ENCODE data around the gene PSMB11. TPM values are rescaled to one million over a fixed set of nuclear protein-coding genes. Genes with fewer than 3 reads are reported as not detected.

Gene PSMB11
- total and polyA plus RNA-seq, 10 donors: 0.03 TPM; not detected in 9

GRCh38 chr14:23054000-23054811, 12.2 kb downstream of the PSMB11 start:
- Histone ChIP-seq H3K4me1 (peaks cover 13 to 30% (median 22%) of the 10 kb centered on the region in 6 donors), H3K27ac (no peak overlapping the region), H3K36me3 (peaks cover 0 to 11% (median 9%) of the 10 kb centered on the region in 6 donors), H3K4me3 (no peak overlapping the region), H3K27me3 (replicated peaks in 1 of 7) (peaks cover 0 to 8% (median 0%) of the 10 kb centered on the region in 7 donors), H3K9me3 (no peaks in the 10 kb centered on the region)
- intact Hi-C loops (cut with DNase I; ENCODE audit: low total_unique reads): no loop called here
- TF ChIP-seq POLR2A (IDR thresholded peaks at IDR 0.05) (no peak), CTCF (IDR thresholded peaks at IDR 0.05 in 8 of 11, conservative IDR thresholded peaks at IDR 0.05 in 3 of 11) (peak in 3 of 11 experiments; percentile 15 to 27 (median 22)), POLR2AphosphoS5 (IDR thresholded peaks at IDR 0.05) (no peak)
- 49 to 87% (median 75%) methylated on average over 5 to 17 of the region's 17 CpGs for WGBS, 5 donors
- no peak for DNase-seq

DNA sequence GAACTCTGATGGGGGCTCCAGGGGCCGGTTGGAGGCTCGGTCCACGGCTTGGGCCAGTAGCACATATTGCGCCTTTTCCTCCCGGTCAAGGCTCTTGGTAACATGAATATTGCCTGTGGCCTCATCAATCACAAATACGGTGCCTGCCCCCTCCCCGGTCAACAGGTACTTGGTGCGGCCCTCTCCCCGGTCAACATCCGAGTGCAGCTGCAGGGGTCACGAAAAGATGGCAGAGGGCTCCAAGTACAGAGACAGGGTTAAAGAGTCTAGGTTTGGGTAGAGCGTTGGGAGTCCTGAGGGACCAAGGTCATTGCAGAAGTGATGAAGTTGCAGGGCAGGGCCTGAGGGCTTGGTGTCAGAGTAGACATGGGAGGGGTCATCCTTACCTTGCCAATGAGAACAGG, 13.1 kb downstream of the PSMB11 start:
- Histone ChIP-seq H3K36me3 (peaks cover 0 to 21% (median 18%) of the 10 kb centered on the region in 6 donors), H3K27me3 (replicated peaks in 1 of 7) (peaks cover 0 to 8% (median 0%) of the 10 kb centered on the region in 7 donors), H3K9me3 (no peaks in the 10 kb centered on the region), H3K4me1 (peaks cover 13 to 30% (median 22%) of the 10 kb centered on the region in 6 donors), H3K27ac (no peak overlapping the region), H3K4me3 (no peak overlapping the region)
- intact Hi-C loops (cut with DNase I; ENCODE audit: low total_unique reads): no loop called here
- TF ChIP-seq CTCF (IDR thresholded peaks at IDR 0.05 in 8 of 11, conservative IDR thresholded peaks at IDR 0.05 in 3 of 11) (peak in 1 of 11 experiments; percentile 2), POLR2A (IDR thresholded peaks at IDR 0.05) (no peak)
- WGBS, 5 donors: 94 to 97% (median 96%) methylated on average over 12 of the region's 12 CpGs
- DNase-seq: no peak

DNA sequence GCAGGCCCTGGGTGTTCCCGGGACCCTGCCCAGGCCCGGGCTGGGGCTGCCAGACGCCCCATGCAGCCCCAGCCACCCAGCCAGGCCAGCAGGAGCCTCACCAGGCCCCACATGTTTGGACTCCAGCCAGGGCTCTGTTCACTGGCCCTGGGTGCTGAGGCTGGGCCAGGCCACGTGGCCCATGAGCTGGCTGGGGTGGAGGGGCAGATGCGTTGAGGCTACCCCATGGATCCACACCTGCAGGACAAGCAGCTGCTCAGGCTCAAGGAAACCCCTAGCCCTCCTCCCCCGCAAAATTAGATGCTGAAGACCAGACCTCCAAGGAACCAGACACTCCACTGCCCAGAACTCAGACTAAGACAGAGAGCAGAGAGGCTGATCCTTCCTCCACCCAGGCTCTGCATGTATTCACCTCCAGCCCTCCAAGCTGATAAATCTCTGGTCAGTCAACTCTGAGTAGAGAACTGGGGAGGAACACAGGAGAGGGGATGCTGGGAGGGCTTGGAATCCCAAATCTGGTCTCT, 13.7 kb downstream of the PSMB11 start:
- intact Hi-C loops (cut with DNase I; ENCODE audit: low total_unique reads): no loop called here
- 77 to 98% (median 86%) methylated on average over 4 to 6 of the region's 6 CpGs for WGBS, 5 donors
- TF ChIP-seq CTCF (IDR thresholded peaks at IDR 0.05 in 8 of 11, conservative IDR thresholded peaks at IDR 0.05 in 3 of 11) (no peak), POLR2AphosphoS5 (IDR thresholded peaks at IDR 0.05) (no peak)

More for the DNA sequence above, 13.7 kb downstream of the PSMB11 start:
- Histone ChIP-seq H3K9me3 (no peaks in the 10 kb centered on the region), H3K4me1 (peaks cover 13 to 30% (median 22%) of the 10 kb centered on the region in 6 donors), H3K4me3 (no peak overlapping the region), H3K36me3 (peaks cover 5 to 26% (median 23%) of the 10 kb centered on the region in 6 donors), H3K27ac (no peak overlapping the region), H3K27me3 (replicated peaks in 1 of 7) (peaks cover 0 to 8% (median 0%) of the 10 kb centered on the region in 7 donors)
- DNase-seq: no peak

Measured in spleen (tissue), 11 donors.